Stimulated activated CD4-positive, alpha-beta T cell treated with anti-CD3 and anti-CD28 coated beads, Interleukin-1b, Interleukin-23, amount 100 ng/mL, for 48 hours (primary cell): ENCODE measurements around the gene NME7.

Experiments
- DNase-seq: peaks from one replicate; pipeline ENCODE4 v3.0.0-alpha.2; 2020

NME7 gene

DNA sequence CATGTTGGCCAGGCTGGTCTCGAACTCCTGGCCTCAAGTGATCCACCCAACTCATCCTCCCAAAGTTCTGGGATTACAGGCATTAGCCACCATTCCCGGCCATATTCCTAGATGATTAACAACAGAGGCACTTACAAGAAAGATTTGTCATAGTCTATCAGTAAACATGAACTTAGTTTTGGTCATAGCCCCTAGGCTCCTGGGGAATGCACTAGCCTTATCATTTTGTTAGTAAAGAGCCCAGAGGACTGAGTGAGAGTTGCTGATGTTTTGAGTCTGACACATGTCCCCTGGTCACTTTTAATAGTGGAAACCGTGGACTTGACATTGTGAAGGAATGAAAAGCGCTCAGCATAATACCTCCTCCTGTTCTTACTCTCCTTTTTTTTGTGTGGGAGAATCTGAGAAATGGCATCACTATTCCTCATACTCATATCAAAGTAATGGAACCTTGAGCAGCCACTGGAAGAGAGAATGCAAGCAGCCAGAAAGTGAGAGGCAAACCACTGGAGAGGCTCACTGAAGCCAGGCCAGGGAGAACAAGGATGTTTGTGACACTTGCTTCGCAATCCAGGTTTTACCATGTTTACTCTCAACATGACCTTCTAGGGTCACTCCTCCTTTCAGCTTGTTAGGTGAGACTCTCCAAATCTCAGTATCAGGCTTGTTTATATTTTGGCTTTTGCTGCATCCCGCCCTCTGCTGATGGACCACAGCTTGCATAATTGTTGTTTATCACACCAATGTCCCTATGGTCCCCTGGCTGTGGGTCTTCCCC, 246.3 kb downstream of the NME7 start:
- DNase-seq: no peak

- no peak for DNase-seq
Observed at GRCh38 chr1:169120066-169120465, 247.5 kb downstream of the NME7 start.

DNA sequence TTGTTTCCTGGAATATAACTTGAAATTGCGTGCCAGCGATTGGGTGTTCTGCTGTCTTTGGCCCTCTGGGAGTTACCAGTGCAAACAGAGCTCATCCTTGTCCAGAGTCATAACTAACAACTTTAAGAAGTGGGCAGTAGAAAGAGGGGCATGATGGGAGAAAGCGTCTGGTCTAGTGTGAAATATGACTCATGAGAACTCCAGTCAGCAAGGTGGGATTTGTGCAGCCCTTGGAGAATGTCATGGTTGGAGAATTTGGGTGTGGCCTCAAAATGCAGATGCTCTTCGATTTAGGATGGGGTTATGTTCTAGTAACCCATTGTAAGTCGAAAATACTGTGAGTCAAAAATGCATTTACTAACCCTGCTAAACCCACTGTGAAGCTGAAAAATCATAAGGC, 248.2 kb downstream of the NME7 start:
- DNase-seq: no peak

- no peak for DNase-seq
Observed at GRCh38 chr1:169118227-169118626, 249.4 kb downstream of the NME7 start.

DNA sequence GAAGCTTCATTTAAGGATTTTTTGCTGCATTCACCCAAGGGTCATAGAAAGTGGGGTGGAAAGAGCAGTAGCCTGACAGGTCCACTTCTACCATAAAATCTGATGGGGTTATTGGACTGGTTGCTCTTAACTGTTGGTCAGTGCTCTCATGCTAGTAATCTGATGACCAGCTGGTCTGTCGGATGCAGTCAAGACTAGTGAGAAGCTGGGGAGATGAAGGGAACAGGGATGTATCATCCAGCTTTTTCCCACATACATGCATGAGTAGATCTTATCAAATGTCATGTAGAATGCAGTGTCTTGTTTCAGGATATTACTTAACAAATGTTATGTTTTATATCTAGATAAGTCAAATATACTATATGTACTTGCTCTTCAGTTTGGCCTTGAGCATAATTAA, 250.0 kb downstream of the NME7 start:
- no peak for DNase-seq

- no peak for DNase-seq
Observed at GRCh38 chr1:169117014-169117413, 250.6 kb downstream of the NME7 start.

DNA sequence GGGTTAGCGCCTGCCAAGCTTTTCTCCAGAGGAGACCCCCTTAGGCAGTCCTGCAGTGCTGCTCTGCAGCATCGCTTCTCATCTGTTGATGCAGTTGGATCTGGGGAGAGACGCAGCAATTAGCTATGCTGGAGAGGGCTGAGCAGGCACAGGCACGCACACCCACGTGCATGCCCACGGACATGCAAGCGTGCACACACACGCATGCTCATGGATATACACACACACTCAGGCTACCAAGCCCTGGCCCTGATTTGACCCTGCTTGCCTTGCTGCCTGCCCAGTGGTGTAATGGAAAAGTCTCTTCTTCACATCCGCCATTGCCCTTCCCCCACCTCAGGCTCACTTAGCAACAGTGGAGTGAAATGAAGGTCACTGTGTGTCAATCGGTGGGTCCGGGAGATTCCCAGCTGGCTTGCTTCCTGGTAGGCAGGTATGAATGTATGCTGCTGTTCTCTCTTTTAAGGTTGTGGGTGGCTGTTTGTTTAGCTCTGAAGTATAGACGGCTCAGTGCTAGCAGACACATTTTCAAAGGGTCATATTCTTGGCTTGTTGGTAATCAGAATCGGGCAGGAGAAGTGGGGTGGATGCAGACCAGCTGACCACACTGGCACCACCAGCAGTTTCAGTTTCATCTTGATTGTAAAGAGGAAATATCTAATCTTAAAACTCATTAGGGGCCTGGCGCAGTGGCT, 251.6 kb downstream of the NME7 start:
- DNase-seq: peak; percentile 40

- DNase-seq: no peak
Observed at GRCh38 chr1:169113613-169114119, 253.9 kb downstream of the NME7 start.

DNA sequence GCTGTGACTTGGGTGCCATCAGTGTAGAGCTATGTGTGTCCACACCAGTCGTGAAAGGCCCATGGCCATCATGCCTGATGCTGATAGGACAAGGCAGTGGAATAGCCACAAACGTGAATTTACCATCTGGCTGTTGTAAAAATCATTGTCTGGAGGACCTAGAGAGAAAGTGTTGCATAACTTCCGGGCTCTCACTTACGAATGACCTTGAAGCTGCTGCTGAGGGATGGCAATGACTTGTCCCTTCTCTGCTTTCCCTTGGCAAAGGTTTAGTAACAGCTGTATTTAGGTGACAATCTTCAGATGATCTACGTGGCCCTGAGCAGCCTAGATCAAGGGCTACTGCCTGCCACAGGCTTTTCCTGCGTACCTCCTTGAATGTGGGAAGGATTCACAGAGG, 255.4 kb downstream of the NME7 start:
- no peak for DNase-seq

DNA sequence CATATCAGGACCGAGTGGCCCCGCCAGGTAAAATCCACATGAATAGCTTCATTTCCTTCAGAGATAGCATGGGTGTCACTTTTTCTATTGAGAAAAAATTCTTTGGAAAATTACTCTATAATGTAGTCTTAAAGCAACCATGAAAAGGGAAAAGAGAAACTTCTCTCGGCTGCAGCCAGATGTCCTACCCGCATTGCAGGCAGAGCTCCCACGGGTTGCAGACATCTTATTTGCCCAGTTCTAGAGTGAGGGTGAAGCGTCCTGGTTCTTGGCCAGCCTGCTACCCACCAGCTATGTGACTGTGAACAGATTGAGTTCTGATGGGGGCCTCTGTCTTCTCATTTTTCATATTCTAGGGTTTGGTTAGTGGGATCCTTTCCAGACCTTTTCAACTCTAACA, 256.1 kb downstream of the NME7 start:
- DNase-seq: no peak

GRCh38 chr1:169110689-169111447, 256.7 kb downstream of the NME7 start:
- DNase-seq: no peak

- DNase-seq: no peak
Observed at GRCh38 chr1:169110236-169110635, 257.4 kb downstream of the NME7 start.

- DNase-seq: no peak
Observed at GRCh38 chr1:169109561-169110134, 257.9 kb downstream of the NME7 start.

GRCh38 chr1:169108863-169109560, 258.6 kb downstream of the NME7 start:
- DNase-seq: no peak

GRCh38 chr1:169108223-169108622, 259.4 kb downstream of the NME7 start:
- DNase-seq: no peak

DNA sequence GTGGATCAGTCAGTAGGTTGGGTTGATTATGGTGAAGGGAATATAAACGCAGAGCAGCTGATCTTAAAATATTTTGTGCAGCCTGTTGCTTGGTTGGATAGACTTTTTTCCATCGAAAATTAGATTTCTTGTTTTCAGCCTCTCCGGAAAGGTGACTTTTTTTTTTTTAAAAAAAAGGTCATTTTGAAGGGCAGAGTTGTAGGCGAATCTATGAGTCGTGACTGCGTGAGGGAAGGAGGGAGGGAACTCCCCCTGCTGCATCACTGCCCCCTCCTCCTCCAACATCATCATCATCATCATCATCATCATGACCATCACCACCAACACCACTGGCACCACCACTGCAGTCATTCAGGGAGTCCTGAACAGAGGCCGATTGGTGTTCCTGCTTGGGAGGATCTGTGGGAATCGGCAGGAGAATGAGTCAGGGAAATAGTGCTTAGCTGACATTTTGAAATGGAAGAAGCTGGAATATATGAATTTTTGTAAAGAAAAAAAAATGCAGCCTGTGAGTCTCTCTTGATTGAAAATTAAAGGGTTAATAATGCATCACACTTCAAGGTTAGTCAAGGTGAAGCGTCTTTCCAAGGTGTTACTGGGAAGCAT, 259.9 kb downstream of the NME7 start:
- peak; percentile 44 for DNase-seq

GRCh38 chr1:169106921-169107602, 260.5 kb downstream of the NME7 start:
- DNase-seq: no peak

DNA sequence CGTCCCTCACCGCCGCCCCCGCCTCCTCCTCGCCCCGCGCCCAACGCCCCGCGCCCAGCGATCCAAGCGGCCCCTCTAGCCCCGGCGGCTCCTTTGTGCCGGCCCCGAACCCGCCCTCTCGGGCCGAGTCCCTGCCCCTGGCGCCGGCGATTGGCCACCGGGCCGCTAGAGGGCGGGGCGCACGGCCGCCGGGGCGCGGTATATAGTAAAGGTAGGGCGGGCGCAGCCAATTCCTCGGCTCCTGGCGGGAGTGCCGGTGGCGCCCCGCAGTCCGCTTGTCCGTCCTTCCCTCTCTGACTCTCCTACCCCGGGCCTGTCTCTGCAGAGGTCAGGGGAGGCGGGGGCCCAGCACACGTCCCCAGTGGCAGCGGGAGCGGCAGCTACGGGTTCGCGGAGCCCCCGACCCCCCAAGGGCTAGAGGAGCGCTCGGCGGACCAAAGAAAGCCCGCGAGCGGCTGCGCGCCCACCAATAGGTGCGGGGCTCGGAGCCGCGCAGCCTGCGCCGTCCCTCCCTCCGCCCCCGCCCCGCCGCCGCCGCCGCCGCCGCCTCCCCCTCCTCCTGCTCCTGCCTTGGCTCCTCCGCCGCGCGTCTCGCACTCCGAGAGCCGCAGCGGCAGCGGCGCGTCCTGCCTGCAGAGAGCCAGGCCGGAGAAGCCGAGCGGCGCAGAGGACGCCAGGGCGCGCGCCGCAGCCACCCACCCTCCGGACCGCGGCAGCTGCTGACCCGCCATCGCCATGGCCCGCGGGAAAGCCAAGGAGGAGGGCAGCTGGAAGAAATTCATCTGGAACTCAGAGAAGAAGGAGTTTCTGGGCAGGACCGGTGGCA, 261.3 kb downstream of the NME7 start, which contains the start of gene ATP1B1:
Gene ATP1B1, plus strand, starts transcription at position 596 of the 826 bp plus-strand sequence. Its CDS starts 140 bp downstream, at position 736.
- DNase-seq: peak; percentile 76

- DNase-seq: no peak
Observed at GRCh38 chr1:169105434-169106094, 262.0 kb downstream of the NME7 start.

DNA sequence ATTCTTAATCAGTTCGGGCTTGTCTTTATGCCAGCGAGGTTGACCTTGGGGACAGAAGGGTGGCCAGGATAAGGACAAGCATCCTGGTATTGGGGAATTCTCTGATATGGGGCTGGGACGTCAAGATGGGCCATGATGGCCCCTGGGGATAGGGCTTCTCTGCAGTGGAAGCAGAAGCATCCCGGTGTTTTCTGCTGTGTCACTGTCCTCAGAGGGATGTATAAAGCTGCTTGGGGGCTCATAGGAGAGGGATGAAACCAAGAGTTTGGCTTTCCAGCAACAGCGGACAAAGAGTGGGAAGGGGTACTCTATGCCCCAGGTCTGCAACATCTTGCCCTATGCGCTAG, 262.5 kb downstream of the NME7 start:
- no peak for DNase-seq
